ENCODE measurements around the gene PLEKHM3.
"Not testable (repeated sequence)": the region's sequence is repeated elsewhere in the genome, so short reads cannot be mapped to it uniquely, and the experiment has no call there.

The PLEKHM3 gene

DNA sequence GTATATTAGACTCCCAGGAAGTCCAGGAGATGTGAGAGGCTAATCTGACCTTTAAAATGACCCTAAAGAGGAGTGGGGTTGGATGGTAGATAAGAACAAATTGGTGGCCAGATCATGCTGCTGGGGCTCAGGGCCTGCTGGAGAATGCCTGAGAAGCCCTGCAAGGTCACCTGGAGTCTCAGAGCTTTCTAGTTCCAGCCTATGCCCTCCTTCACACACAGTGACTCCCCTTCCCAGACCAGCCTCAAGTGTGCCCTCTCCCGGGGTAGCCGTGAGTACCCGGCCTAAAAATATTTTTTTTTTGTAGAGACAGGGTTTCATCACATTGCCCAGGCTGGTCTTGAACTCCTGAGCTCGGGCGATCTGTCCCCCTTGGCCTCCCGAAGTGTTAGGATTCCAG is 211.4 kb downstream of the PLEKHM3 start:
- DNase-seq, result no peak

DNA sequence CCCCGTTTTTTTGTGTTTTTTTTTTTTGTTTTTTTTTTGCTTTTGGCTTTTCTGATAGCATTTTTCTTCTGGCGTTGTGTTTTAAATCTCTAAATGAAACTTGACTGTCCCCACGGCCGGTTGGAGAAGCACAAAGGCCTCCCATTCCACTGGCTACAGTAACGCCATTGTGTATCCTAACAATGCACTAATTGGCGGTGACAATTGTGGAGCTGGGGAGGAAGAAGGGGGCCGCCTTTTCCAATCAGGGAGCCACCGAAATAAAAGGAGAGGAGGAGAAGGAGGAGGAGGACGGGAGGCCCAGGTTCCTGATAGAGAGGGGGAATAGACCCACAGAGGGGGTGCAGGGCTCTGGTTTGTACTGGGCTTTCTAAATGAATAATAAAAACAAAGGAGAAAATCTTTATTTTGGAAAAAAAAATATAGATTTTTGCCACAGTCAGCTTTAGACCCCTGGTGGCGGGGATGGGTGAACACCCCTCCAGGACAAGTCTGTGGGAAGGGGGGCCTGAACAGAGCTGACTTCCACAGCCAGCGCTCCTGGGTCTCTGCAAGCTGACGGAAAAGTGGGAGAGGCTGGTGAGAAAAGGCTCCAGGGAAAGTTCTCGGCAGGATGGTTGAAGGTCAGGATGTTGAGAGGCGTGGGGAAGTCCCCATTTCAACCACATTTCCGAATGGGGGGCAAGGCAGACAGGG is 212.0 kb downstream of the PLEKHM3 start:
- no peak for DNase-seq

DNA sequence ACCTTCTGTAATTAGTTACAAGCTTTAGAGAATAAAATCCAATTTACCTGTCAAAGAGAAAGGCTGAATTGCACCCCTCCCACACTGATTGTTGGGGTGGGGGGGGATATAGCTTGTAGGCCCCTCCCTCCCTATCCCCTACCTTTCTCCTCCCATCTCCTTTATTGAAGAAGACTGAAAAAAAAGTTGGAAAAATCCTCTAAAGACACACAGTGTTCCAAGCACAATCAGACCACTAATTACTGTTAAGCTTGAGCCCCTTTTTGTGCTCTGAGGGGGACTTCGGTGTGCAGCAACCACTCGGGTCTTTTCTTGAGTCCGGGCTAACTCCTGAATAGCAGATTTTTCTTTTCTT is 212.6 kb downstream of the PLEKHM3 start:
- no peak for DNase-seq

DNA sequence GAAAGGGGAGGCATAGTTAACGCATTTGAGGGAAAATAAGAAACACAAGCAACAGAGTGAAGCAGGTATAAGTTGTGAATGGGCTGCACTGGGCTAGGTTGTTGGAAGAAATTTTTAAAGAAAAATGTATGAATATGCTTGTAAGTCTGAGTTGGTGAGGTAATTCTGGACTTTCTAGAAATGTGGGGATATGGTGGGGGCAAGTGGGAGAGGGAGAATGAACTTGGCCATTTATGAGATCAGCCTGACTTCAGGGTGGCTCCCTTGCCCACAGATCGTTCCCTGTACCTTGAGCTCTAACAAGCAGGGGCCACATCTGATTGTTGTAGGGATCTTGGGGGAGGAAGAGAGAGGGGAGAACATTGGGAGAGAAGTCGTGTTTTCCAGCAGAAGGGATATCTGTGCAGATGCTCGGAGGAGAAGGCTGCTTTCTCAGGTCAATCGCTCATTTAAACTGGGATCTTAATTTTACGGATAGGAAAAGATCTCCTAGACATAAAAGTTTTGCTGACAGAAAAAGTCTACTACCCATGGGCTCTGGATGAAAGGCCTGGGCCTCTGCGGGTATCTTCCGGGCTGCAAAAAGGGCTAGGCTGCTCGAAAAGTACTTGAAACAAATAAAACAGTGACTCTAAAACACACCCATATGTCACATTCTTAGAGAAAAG is 213.1 kb downstream of the PLEKHM3 start:
- no peak for DNase-seq

DNA sequence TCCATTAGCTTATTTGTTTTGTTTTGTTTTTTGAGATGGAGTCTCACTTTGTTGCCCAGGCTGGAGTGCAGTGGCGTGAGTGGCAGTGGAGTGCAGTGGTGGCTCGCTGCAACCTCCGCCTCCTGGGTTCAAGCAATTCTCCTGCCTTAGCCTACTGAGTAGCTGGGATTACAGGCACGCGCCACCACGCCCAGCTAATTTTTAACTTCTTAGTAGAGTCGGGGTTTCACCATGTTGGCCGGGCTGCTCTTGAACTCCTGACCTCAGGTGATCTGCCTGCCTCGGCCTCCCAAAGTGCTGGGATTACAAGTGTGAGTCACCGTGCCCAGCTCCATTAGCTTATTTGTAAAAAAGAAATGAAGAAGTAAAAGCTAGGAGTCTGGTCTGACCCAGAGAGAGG is 213.7 kb downstream of the PLEKHM3 start:
- not testable (repeated sequence) for DNase-seq

DNA sequence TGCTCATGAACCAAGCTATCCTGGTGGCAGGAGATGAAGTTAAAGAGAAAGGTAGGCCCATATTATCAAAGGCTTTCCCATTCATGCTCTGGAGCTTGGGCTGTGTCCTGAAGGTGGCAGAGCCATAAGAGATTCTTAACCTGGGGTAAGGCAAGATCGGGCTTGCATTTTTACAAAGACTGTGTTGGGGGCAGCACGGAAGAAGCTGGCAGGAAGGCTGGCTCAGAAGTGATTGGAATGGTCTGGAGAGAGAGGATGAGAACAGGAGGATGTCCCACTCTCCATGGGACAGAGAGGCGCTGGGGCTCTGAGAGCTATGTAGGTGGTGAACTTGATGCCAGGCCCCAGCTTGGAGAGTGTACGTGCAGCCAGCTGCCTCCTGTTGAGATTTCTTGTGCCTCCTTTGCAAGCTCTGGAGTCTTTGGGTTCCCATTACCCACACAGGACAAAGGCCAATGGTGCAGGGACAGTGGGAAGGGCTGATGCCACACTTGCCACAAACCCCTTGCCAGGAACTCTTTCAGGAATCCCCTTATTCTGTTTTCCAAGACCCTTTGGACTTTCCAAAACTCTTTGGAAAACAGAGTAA is 215.0 kb downstream of the PLEKHM3 start:
- no peak for DNase-seq

DNA sequence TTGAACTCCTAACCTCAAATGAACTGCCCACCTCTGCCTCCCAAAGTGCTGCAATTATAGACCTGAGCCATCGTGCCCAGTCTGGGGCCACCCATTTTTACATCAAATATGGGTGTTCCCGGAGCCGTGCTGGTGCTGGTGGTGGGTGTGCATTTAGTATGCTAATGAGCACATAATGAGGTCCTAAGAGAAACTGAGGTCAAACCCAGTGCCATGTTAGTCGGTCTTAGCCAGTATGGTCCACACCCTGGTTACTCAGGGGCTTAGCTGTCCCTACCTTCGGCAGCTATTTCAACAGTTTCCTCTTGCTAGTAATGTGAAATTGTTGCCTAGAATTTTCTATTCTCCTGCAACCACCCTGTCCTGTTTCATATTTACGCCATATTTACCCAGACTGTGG is 217.2 kb downstream of the PLEKHM3 start:
- DNase-seq, result no peak

DNA sequence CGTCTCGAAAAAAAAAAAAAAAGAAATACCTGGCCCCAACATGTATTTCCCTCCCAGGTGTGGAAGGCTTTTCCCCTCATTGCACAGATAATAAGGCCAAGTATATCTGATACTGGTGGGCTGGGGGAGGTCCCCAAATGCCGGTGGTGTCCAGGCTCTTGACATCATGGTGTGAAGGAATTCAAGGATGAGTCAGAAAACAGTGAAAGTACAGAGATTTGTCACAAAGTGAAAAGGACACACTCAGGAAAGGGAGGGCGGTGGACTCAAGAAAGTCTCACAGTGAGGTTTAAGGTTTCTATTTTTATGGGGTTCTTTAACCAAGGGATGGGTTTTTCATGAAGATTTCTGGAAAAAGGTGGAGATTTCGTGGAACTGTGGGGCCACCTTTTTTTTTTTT is 217.8 kb downstream of the PLEKHM3 start:
- peak; percentile 30 for DNase-seq

DNA sequence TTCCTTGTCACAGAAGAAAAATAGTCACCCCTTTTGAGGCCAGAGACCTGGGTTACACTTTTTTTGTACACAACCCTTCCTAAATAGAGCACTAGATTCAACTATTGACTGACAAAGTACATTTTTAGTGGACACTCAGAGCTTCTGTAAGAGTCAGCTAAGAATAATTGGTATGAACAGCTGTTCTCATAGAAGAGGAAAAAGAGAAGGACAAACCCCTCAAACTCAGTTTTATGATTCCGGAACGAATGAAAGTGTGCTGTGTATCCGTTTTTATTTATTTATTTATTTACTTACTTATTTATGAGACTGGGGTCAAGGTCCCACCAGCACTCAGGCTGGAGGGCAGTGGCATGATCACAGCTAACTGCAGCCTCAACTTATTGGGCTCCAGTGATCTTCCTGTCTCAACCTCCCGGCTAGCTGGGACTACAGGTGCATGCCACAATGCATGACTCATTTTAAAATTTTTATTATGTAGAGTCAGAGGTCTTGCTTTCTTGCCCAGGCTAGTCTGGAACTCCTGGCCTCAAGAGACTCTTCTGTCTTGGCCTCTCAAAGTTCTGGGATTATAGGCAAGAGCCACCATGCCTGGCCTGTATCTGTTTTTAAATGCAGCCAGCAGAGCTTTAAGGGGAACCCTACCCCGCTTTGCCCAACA is 219.6 kb downstream of the PLEKHM3 start:
- DNase-seq, result no peak

DNA sequence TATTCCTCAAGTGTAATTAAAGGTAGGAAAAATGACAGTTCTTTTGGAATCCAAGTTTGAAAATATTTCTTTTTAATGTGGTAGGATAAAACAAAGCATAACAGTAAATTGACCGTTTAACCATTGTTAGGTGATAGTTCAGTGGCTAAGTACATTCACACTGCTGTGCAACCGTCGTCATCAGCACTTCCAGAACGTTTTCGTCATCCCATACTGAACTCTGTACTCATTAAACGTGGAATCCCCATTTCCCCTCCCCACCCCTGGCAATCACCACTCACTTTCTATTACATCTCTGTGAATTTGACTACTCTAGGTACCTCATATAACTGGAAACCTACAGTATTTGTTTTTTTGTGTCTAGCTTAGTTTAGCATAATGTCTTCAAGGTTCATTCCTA is 222.7 kb downstream of the PLEKHM3 start:
- DNase-seq, result no peak

DNA sequence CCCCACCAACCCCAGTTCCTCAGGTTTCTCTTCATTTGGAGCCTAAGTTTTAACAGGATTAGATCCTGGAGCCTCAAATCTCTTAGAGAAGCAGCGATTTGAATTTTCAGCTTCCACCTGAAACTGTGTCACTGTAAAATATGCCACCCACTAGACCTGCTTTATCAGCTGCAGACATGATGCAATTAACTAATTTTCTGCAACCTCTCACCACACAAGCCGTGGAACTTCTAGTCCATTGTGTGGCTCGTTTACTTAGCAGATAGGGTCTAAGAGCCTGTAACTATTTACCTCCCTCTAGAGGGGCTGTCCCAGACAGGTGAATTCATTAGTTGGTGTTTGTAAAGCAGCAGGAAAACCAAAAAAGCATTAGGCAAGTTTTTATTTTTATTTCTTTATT is 224.1 kb downstream of the PLEKHM3 start:
- no peak for DNase-seq

DNA sequence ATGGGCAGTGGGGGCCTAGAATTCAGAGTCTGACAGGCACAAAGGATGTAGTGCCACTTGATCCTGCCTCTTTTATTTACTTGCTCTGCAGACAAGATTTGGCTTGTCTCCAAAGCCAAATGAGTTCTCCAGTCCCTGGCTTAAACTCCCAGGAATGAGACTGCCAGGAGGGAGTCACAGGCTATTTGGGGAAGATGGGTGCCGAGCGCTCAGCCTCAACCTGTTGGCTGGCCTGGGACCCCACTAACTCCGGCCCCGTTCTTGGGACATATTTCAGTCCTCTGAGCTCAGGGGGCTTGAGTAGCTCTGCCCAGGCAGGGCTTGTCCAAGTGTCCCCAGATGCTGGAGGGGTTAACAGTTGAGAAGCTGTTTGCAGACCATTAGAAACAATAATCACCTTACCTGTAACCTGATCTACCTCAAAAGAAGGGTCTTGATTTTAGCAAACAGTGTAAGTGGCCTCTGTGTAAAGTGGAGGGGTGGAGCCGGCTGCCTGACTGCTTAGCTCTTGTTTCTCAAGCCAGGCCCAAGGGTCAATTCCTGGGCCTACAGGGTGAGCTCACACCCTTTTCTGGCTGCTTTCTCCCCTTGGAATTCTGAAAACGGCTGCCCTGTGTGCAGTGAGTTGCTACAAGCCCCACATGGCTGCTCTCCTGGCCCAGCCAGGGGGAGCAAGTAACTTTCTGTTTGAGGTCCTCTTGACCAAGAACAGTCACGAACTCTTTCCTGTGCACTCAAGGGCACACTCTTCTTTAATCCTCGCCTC is 228.6 kb downstream of the PLEKHM3 start:
- DNase-seq, result no peak

DNA sequence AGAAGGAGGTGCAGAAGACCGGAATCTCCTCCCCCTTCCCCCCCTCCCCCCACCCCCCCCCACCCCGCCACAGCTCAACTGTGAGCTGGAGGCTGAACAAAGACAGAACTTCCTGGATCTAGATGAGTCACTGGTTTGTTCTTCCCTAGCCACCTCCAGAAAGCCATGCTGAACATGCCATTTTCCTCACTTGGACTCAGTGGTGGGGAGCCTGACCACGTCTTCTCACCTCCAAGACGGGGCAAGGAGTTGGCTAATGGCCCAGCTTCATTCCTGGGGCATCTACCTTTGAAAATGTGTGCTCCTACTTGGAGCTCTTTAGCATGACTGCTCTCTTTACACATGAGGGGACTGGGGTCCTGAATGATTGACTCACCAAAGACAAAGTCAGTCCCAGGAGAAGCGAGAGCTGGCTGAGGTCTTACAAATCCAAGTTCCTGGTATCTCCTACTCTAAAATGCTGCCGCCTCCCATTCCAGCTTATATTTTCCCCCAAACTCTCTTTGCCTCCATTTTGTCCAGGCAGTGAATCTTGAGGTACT is 233.0 kb downstream of the PLEKHM3 start:
- no peak for DNase-seq

DNA sequence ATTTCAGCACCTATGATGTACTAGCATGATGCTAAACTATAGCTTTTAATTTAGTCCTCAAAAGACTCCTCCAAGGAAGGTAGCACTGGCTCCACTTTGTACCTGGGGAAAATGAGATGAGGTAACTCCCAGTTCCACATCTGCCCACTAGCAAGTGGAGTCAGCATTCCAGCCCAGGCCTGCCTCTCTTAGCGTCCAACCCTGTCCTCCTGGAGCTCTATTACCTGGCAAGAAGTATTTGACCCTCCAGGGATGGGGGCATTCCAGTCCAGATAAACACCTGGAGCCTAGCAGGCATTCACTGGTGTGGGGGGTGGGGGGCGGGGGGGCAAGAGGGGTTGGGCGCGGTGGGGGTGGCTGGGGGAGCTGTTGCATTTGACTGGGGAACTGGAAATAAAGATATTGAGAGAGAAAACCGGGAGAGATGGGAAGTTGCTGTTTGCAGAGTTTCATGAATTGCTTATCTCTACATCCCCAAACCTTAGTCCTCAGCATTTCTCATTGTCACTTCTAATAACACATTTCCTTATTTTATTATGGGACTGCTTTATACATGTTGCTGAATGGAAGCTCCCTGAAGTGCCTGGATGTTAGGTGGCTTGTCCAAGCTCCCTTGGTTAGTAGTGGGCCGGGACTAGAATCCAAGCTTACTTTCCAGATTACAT is 233.6 kb downstream of the PLEKHM3 start:
- no peak for DNase-seq

DNA sequence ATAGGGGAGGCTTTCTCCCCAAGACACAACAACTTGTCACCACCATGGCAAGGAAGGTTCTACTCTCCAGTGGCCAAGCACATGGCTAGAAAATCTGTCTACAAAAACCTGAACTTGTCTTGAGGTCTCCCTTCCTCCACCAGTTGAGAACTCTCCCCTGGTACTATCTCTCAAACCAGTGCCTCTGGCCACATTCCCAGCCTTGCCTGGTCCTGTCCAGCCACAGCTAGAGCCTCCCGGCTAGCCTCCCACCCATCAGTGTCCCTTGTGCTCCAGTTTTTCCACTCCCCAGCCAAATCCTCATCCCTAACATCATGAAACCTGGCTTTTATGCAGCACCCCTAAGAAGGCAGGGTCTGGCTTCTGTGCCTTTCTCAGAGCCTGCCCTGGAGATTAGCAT is 234.4 kb downstream of the PLEKHM3 start:
- DNase-seq, result no peak

DNA sequence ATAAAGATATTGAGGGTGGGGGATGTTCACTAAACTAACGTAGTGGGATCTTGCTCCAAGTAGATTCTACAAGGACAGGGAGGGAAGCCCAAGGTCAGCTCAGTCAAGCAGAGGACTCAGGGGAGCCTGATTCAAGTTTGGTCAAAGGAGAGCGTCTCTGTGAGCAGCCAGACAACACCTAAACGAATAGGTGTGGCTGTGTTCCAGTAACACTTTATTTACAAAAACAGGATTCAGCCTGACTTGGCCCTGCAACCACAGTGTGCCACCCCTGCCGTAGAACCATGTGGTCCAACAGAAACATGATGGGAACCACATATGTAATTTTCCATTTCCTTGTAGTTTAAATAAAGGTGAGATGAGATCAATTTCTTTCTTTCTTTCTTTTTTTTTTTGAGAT is 237.5 kb downstream of the PLEKHM3 start:
- no peak for DNase-seq

DNA sequence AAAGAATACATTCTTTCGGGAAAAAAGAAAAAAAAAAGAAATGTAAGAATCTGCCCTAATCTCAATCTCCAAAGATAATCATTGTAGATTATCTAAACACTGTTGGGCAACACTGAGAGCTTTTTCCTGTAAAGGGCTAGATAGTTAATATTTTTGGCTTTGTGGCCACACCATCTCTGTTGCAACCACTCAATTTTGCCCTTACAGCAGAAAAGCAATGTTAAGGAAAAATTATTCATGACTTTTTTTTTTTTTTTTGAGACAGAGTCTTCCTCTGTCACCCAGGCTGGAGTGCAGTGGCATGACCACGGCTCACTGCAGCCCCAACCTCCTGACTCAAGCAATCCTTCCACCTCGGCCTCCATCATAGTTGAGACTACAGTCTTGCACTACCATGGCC is 238.3 kb downstream of the PLEKHM3 start:
- DNase-seq, result no peak

DNA sequence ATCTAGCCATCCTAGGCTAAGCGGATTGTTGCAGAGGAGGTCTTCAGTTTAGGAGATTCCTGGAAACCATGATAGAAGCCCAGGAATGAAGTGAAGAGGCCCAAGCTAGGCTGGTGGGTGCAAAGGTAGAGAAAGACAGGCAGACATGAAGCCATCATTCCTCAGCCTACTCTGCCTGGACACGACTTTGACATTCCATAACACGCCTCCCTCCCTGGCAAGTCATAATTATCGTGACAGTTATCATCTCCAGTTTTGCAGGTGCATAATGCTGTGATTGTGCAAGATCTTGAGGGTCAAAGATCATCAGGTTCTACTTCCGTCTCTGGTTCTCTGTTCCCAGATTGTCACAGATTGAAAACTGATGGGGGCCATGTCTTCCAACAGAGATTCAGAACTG is 240.4 kb downstream of the PLEKHM3 start:
- DNase-seq, result no peak

DNA sequence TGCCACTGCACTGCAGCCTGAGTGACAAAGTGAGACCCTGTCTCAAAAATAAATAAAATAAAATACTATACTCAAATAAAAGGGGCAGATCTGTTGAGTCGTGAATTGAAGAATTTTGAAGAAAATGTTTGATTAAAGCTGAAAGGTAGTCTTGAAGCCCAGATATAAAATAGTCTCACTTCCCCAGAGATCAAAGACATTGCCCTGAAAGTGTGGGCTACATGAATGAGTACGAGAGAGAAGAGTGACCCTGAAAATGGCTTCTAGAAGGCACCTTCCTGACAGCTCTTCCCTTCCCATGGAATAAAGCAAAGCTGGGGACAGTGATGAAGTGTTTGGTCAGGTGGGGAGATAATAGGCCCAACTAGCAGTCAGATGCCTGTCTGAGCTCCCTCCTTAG is 241.8 kb downstream of the PLEKHM3 start:
- no peak for DNase-seq

DNA sequence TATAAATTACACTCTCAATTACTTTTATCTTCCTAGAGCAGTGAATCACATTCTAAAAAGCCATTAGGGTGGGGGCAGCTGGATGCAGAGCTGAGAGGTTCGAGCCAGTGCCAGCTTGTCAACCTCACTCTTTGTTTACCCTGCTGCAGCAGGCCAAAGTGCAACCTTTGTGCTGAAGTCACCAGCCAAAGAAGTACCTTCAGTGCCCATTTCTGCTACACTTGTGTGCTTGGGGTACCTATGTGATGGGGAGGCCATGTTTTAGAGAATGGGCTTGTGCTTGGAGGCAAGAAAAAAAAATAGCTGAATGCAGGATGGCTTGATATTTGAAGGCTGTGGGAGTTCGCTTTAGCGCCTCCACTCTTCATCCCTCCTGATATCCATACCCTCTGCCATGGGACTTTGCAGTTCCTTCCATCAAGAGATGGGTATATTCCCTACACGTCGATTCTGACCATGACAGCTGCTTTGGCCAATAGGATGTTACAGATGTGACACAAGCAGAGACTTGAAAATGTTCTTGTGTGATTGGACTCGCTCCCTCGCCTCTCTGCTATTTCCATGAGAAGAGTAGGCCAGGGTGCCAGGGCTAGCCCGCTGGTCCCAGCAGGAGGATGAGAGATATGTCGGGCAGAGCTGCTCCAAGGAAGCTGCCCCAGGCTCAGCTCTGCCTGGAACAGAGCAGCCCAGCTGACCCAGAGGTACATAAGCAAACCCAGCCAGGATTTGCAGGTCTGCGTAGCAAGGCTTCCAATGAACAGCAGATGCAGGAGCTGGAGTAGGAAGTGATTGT is 242.9 kb downstream of the PLEKHM3 start:
- no peak for DNase-seq

DNA sequence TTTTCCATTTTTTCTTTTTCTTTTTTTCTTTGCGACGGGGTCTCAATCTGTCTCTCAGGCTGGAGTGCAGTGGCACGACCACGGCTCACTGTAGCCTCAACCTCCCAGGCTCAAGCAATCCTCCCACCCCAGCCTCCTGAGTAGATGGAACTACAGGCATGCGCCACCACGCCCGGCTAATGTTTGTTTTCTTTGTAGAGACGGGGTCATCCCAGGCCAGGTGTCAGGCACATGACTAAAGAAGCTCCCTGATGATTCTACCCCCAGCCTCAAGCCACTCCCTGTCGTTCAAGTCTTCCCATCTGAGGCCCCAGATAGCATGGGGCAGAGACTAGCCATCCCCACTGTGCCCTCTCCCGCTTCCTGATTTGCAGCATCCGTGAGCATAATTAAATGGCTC is 245.8 kb downstream of the PLEKHM3 start:
- DNase-seq, result no peak
